Duodenal mucosa (tissue), 2 donors: Measurements from ENCODE around the gene ABHD16B.

Source experiments
- H3K27ac ChIP-seq: one replicate; pipeline ENCODE4 v1.7.0; 2013; ENCODE audit warnings: low read depth, low read length
- H3K27me3 ChIP-seq, 2 donors: one replicate each; pipeline ENCODE4 v1.7.0; 2013; ENCODE audit warnings: low read length in 2 of 2, control low read depth in 1 of 2; ENCODE audit not compliant: insufficient read depth in 2 of 2, control insufficient read depth in 1 of 2
- H3K36me3 ChIP-seq, 2 donors: one replicate each; pipeline ENCODE4 v1.7.0; 2013; ENCODE audit warnings: low read length in 2 of 2, control low read depth in 1 of 2; ENCODE audit not compliant: insufficient read depth in 2 of 2, control insufficient read depth in 1 of 2
- H3K4me1 ChIP-seq, 2 donors: one replicate each; pipeline ENCODE4 v1.7.0; 2013; ENCODE audit warnings: low read length in 2 of 2, control low read depth in 1 of 2; ENCODE audit not compliant: insufficient read depth in 2 of 2, control insufficient read depth in 1 of 2
- H3K4me3 ChIP-seq, 2 donors: one replicate each; pipeline ENCODE4 v1.7.0; 2013; ENCODE audit warnings: low read length in 2 of 2, low read depth in 1 of 2
- H3K9ac ChIP-seq, 2 donors: one replicate each; pipeline ENCODE4 v1.7.0; 2013; ENCODE audit warnings: low read length in 2 of 2, low read depth in 1 of 2
- H3K9me3 ChIP-seq, 2 donors: one replicate each; pipeline ENCODE4 v1.7.0; 2013; ENCODE audit warnings: low read length in 2 of 2, control low read depth in 1 of 2; ENCODE audit not compliant: control insufficient read depth in 1 of 2

Gene ABHD16B

GRCh38 chr20:63861365-63861934 is at the start of gene ABHD16B:
TSS of gene ABHD16B (plus strand) at chr20:63861498. CDS start at chr20:63861541, 43 bp downstream.
- Histone ChIP-seq H3K4me1 (peaks cover 34 to 46% of the 10 kb centered on the region in 2 donors), H3K9me3 (no peaks in the 10 kb centered on the region), H3K27ac (no peak within 1 kb of the TSS), H3K4me3 (no peak within 1 kb of the TSS), H3K36me3 (peaks cover 4 to 13% of the 10 kb centered on the region in 2 donors), H3K9ac (no peak within 1 kb of the TSS), H3K27me3 (peaks cover 6% of the 10 kb centered on the region in 2 donors)

GRCh38 chr20:63814891-63815614 is 46.2 kb upstream of the ABHD16B start:
- H3K9me3 ChIP-seq = no peaks in the 10 kb centered on the region
- H3K27ac ChIP-seq = no peak overlapping the region
- peaks cover 0 to 11% of the 10 kb centered on the region in 2 donors for H3K4me1 ChIP-seq
- no peak overlapping the region for H3K9ac ChIP-seq
- no peak overlapping the region for H3K4me3 ChIP-seq
- H3K27me3 ChIP-seq = no peaks in the 10 kb centered on the region
- H3K36me3 ChIP-seq = no peaks in the 10 kb centered on the region

GRCh38 chr20:63815615-63816253 is 45.6 kb upstream of the ABHD16B start:
- H3K36me3 ChIP-seq = no peaks in the 10 kb centered on the region
- no peak overlapping the region for H3K4me3 ChIP-seq
- no peaks in the 10 kb centered on the region for H3K9me3 ChIP-seq
- peaks cover 0 to 11% of the 10 kb centered on the region in 2 donors for H3K4me1 ChIP-seq
- no peak overlapping the region for H3K9ac ChIP-seq
- no peaks in the 10 kb centered on the region for H3K27me3 ChIP-seq
- H3K27ac ChIP-seq = no peak overlapping the region

GRCh38 chr20:63819224-63819921 is 41.9 kb upstream of the ABHD16B start:
- H3K4me3 ChIP-seq = peak overlapping the region in 1 of 2 donors; percentile 26

GRCh38 chr20:63821811-63822210 is 39.5 kb upstream of the ABHD16B start:
- Histone ChIP-seq H3K4me3 (no peak overlapping the region), H3K36me3 (no peaks in the 10 kb centered on the region), H3K27me3 (no peaks in the 10 kb centered on the region), H3K27ac (no peak overlapping the region), H3K4me1 (no peaks in the 10 kb centered on the region), H3K9ac (no peak overlapping the region), H3K9me3 (no peaks in the 10 kb centered on the region)

More at GRCh38 chr20:63819224-63819921, 41.9 kb upstream of the ABHD16B start:
- H3K27me3 ChIP-seq = no peaks in the 10 kb centered on the region
- H3K9me3 ChIP-seq = no peaks in the 10 kb centered on the region
- no peaks in the 10 kb centered on the region for H3K36me3 ChIP-seq
- H3K4me1 ChIP-seq = peaks cover 0 to 11% of the 10 kb centered on the region in 2 donors
- H3K9ac ChIP-seq = no peak overlapping the region
- no peak overlapping the region for H3K27ac ChIP-seq

GRCh38 chr20:63822276-63822696 is 39.0 kb upstream of the ABHD16B start:
- Histone ChIP-seq H3K4me3 (no peak overlapping the region), H3K36me3 (no peaks in the 10 kb centered on the region), H3K9me3 (no peaks in the 10 kb centered on the region), H3K27ac (no peak overlapping the region), H3K9ac (no peak overlapping the region), H3K27me3 (peaks cover 0 to 2% of the 10 kb centered on the region in 2 donors), H3K4me1 (no peaks in the 10 kb centered on the region)

- Histone ChIP-seq H3K36me3 (no peaks in the 10 kb centered on the region), H3K9me3 (no peaks in the 10 kb centered on the region), H3K4me1 (no peaks in the 10 kb centered on the region), H3K9ac (no peak overlapping the region), H3K27me3 (peaks cover 10 to 11% of the 10 kb centered on the region in 2 donors), H3K4me3 (no peak overlapping the region), H3K27ac (no peak overlapping the region)
These were observed 37.5 kb upstream of the ABHD16B start for GRCh38 chr20:63823691-63824311.

- H3K9ac ChIP-seq = no peak overlapping the region
- peaks cover 22 to 25% of the 10 kb centered on the region in 2 donors for H3K27me3 ChIP-seq
- H3K4me1 ChIP-seq = peaks cover 5 to 8% of the 10 kb centered on the region in 2 donors
- no peak overlapping the region for H3K27ac ChIP-seq
- H3K4me3 ChIP-seq = no peak overlapping the region
- no peaks in the 10 kb centered on the region for H3K36me3 ChIP-seq
- H3K9me3 ChIP-seq = no peaks in the 10 kb centered on the region
These were observed 35.8 kb upstream of the ABHD16B start for GRCh38 chr20:63825331-63826118.

- peaks cover 22 to 25% of the 10 kb centered on the region in 2 donors for H3K27me3 ChIP-seq
- H3K4me1 ChIP-seq = peaks cover 5 to 8% of the 10 kb centered on the region in 2 donors
- H3K9ac ChIP-seq = no peak overlapping the region
- no peaks in the 10 kb centered on the region for H3K36me3 ChIP-seq
- no peak overlapping the region for H3K4me3 ChIP-seq
- no peaks in the 10 kb centered on the region for H3K9me3 ChIP-seq
- H3K27ac ChIP-seq = no peak overlapping the region
These were observed 34.5 kb upstream of the ABHD16B start for GRCh38 chr20:63826753-63827152.
